Activated T-cell treated with anti-CD3 and anti-CD28 coated beads for 48 hours (primary cell): ENCODE results near the gene ZBED5.
"Not testable (repeated sequence)": the region's sequence is repeated elsewhere in the genome, so short reads cannot be mapped to it uniquely, and the experiment has no call there.

Experiments
- DNase-seq: peaks from one replicate; pipeline ENCODE4 v3.0.0-alpha.2; 2020; ENCODE audit warnings: low read depth

ZBED5 gene

DNA sequence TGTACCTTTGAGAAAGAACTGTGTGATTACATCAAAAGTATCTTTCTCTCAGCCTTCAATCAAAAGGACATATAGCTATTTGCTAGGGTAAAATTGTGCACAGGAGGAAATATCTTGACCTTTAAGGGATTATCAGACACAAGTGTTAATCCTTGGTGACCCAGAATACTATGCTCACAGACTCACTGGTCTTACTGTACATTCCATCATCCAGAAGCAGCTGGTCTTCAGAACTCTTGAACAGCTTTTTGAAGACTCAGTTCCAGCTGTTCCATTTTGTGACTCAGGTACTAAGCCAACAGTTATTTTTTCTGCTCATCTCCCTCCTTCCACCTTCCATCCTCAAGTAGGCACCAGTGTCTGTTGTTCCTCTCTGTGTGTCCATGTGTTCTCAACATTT is 19.8 kb downstream of the ZBED5 start:
- DNase-seq: no peak

DNA sequence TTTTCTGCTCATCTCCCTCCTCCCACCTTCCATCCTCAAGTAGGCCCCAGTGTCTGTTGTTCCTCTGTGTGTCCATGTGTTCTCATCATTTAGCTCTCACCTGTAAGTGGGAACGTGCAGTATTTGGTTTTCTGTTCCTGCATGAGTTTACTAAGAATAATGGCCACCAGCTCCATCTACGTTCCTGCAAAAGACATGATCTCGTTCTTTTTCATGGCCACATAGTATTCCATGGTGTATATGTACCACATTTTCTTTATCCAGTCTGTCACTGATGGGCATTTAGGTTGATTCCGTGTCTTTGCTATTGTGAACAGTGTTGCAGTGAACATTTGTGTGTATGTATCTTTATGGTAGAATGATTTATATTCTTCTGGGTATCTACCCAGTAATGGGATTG is 21.0 kb downstream of the ZBED5 start:
- DNase-seq: not testable (repeated sequence)

DNA sequence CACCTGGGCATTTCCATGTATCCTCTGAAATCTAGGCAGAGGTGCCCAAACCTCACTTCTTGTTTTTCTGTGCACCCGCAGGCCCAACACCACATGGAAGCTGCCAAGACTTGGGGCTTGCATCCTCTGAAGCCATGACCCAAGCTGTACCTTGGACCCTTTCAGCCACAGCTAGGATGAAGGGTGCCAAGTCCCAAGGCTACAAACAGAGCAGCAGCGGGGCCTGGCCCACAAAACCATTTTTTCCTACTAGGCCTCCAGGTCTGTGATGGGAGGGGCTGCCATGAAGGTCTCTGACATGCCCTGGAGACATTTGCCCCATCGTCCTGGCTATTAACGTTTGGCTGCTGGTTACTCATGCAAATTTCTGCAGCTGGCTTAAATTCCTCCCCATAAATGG is 28.7 kb downstream of the ZBED5 start:
- DNase-seq: no peak

DNA sequence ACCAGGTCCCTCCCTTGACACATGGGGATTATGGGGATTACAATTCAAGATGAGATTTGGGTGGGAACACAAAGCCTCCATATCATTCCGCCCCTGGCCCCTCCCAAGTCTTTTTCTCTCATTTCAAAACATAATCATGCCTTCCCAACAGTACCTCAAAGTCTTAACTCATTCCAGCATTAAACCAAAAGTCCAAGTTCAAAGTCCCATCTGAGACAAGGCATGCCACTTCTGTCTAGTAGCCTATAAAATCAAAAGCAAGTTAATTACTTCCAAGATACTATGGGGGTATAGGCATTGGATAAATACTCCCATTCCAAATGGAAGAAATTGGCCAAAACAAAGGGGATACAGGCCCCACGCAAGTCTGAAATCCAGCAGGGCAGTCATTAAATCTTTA is 29.5 kb downstream of the ZBED5 start:
- DNase-seq: no peak

DNA sequence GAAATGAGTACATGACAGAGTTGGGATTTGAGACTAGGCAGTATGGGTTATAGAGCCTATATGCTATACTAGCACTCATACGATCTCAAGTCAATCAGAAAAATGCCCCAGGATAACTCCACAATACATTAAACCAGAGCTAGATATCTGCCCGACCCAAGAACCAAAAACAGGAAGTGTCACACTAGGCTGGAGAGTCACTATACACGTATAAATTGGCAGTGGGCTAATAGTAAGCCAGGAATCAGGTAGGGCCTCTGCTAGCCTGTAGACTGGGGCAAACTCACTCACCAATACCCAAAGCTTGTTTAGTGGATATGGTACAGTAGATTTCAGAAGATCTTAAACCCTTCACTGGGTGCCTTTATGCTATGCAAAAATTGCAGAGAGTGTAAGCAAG is 33.0 kb downstream of the ZBED5 start:
- DNase-seq: no peak

DNA sequence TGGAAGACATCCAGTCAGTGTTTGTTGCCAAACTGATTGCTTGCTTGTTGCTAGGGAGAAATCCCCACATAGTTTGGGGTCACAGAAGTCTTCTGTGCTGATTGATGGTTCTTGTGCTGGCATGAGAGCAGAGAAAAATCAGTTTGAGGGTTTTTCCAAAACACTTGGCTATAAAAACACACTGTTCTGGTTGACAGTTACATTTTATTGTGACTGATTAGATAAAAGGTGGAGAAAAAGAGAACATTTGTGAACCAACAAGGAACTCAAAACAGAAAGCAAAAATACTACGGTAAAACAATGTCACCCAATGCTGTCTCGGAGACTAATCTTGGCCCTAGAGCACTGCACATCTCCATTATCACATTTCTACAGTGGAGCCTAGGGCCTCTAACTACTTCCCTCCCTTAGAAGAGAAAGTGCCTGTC is 34.7 kb downstream of the ZBED5 start:
- DNase-seq: no peak

DNA sequence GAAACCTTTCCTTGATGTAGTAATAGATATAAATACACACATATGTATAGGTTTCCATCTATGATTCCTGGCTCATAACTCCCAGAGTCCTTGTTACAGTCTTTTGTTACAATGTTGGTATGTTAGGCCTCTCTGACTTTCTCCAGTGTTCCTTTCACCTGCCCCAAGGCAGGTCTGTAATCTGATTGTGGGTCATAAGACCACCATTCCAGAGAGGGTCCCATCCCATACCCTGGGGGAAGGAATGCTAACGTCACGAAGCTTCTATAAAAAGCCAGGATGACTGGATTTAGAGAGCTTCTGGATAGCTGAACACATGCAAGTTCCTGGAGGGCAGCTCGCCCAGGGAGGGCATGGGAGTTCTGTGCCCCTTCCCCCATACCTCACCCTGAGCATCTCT is 35.4 kb downstream of the ZBED5 start:
- not testable (repeated sequence) for DNase-seq

DNA sequence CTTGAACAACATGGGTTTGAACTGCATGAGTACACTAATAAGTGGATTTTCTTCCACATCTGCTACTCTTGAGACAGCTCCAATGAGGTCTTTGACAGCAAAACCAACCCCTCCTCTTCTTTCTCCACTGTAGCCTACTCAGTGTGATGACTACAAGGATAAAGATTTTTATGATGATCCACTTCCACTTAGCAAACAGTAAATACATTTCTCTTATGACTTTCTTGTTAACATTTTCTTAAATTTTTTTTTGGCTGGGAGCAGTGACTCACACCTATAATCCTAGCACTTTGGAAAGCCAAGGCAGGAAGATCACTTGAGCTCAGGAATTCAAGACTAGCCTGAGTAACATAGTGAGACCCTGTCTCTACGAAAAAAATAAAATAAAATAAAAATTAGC is 39.3 kb downstream of the ZBED5 start:
- no peak for DNase-seq

DNA sequence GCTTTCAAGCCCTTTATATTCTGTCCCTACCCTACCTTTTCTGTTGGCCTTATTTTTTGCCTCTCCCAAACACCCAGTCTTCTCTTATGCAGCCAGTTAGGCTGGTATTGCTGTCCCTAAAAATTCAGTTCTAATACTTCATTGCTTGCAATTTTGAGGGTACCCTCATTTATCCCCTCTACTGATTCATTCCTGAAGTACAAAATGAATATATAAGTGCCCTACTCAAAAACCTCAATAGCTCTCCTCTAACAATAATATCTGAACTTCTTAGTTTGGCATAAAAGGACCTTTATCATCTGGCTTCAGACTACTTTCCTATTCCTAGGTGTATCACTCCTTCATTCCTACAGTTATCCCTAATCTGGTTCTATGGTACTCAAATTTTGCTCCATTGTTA is 43.9 kb downstream of the ZBED5 start:
- DNase-seq: no peak

DNA sequence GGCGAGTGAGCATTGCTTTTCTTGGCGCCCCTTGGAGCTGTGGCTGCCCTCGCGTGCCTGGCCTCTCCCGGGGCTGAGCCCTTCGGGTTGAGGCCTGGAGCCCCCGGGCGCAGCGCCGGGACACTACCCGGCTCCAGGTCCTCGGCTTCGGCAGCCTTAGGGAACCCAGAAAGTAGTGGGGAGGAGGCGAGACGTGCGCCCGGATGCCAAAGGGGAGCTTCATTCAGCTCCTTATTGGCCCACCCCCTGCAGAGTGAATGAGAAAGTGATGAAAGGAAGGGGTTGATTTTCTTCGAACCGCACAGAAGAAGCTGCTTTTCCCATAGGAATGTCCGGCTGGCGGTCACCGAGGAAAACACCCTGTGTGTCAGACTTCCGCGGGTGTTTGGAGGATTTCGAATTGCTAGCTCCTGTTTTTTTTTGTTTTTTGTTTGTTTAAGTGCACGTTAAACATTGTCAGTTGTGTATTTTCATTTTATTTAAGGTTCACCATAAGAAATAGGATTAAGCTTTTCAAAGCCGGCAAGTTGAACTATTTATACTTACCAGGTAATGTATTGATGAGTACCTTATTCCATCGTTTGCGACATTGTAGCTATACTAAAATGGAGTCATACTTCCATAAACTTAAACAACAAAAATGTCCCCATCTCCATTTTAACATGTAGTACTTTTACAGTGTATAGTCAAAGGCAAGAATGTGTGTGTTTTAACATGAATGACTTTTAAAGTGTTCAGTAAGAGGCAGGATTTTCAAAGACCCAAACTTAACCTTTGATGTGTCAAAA is 48.3 kb downstream of the ZBED5 start:
- no peak for DNase-seq

DNA sequence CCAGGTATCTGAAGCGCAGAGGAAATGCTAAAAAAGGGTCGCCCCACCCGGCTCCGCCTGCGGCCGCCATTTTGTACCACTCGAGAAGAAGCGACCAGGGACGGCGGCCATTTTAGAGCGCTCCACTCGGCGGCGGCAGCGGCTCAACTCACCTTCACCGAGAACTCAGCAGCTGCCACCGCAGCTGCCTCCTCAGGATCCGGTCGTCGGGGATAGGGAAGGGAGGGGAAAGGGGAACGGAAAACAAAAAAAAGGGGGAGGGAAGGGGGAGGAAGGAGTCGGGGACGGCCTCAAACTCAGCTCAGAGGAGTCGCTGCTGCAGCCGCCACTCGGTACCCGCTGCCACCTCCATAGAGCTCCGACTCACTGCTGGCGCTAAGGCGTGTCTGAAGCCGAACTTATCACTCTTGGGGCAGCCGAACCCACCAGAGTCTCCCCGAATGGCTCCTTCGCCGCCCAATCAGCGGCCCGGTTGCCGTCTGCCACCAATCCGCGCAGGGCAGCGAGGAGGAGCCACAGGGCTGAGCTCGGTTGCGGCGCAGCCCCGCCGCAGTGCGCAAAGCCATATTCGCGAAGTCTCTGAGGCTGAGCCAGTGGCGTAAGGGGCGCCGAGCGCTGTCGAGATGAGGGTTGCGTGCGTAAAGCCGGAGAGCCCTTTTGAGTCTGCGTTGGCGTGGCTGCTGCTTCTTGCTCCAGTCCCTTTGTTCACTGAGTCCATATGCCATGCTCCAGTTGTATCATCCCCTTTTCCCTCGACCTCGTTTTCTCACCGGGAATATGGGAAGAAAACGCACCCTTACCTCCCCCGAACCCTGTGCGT is 49.1 kb downstream of the ZBED5 start, which contains the start of gene EIF4G2:
TSS of gene EIF4G2 (minus strand) at position 374 of the 820 bp plus-strand sequence.
- peak; percentile 98 for DNase-seq

DNA sequence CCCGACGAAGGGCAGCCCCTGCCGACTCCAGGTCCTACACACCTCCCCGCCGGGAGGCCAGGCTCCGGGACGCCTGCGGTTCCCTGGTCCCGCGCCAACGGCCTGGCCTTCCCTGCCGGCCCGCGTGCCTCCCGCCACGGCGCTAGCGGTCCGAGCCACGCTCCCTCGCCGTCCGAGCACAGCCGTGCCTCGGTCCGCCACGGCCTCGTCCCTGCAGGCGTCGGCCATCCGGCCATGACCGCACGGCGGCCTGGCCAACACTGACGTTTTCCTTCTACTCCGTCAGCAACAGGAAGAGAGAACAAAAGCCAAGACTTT is 49.7 kb downstream of the ZBED5 start:
- DNase-seq: no peak

DNA sequence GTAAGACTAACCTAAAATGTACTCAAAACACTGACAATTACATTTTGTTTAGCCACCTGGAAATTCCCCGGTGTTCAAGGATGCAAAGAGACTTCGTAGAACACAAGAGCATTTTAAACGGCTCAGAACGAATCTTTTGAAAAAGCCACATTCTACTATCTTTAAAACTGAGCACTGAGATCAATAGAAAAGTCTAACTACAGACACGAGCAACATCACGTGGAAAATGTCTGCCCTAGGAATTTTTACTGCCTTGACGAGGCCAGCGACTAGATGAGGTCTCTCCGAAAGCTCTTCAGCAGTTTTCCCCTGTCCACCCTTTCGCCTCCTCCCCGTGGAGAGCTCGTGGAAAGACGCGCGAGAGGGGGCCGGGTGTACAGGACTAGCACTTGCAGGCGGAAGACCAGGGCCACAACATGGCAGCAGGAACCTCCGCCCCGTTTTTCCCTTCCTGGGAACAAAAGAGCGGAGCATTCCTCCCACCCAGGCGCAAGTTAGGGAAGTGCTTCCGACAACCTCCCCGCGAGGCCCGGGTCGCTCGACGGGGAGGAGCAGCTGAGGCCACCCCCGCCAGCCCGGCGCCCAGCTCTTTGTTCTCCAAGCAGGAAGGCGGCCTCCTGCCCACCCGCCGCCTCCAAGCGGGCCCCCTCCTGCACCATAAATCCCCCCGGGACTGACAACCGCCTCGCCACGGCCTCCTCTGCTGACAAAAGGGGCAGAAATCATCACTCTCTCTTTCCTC is 50.2 kb downstream of the ZBED5 start:
- DNase-seq: peak; percentile 33

DNA sequence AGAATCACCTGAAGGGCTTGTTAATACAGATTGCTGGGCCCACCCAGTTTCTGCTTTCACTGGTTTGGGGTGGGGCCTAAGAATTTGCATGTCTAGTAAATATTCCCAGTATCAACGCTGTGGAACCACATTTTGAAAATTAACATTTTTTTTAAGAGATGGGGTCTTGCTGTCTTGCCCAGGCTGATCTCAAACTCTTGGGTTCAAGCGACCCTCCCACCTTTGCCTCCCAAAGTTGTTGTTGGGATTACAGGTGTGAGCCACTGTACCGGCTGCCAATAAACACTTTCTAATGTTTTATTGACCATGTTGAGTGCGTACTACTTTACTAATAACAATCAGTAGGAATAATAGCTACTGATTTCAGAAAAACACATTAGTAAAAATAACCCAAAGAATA is 51.6 kb downstream of the ZBED5 start:
- DNase-seq: no peak

DNA sequence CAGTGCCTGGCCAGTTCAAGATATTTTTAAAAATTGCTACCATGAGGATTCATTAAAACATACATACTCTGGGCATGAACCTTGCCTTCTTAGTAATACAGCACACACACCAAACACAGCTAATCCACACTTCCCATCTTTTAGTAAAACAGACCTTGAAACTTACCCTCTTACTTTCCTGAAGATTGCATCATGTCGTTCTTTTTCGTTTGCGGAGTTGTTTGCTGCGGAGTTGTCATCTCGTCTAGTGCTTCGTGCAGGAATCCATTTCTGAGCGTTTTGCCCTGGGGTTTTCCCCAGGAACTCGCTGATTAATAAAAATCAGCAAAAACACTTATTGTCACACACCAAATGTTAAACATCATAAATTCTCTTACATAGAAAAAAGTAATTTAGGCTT is 52.1 kb downstream of the ZBED5 start:
- no peak for DNase-seq

DNA sequence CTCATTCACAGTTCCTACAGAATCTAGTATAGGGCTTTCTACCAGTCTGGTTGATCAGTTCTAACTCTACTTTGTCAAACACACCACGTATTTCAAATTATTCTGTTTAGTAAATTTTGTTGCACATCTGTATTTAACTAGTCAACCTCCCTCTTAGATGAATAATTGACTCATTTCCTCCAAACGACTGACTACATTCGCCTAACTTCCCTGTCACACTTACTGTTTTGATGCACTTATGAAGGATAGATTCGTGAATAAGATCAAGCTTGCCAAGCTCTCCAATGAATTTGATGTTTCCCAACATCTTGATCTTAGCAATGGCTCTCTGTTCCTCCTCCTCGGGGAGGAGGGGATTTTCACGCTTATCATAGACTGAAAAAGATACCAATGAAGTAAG is 54.2 kb downstream of the ZBED5 start:
- no peak for DNase-seq
